ENCODE results near the gene CBY1. TPM values are rescaled to one million over a fixed set of nuclear protein-coding genes. Genes with fewer than 3 reads are reported as not detected.

CBY1 gene
- total RNA-seq, 1 donor from 2014 or later: 11.8 TPM

GRCh38 chr22:38715176-38715764 is 58.8 kb downstream of the CBY1 start:
- no peak for DNase-seq (ENCODE audit: extremely low spot score in 2 of 2)
- H3K27ac ChIP-seq: no peak overlapping the region
- TF ChIP-seq POLR2A (IDR thresholded peaks at IDR 0.05): no peak
- no peak for TF ChIP-seq CTCF (IDR thresholded peaks at IDR 0.05)
- no peak for TF ChIP-seq POLR2AphosphoS5 (IDR thresholded peaks at IDR 0.05; ENCODE audit: insufficient read depth in 1 of 2, low read depth in 1 of 2)
- intact Hi-C loops (cut with DNase I): no loop called here
- peaks cover 0 to 17% of the 10 kb centered on the region in 2 donors for H3K36me3 ChIP-seq
- no peaks in the 10 kb centered on the region for H3K9me3 ChIP-seq
- H3K27me3 ChIP-seq: no peaks in the 10 kb centered on the region
- no peak overlapping the region for H3K4me3 ChIP-seq
- peaks cover 54% of the 10 kb centered on the region for H3K4me1 ChIP-seq

GRCh38 chr22:38715852-38716251 is 59.4 kb downstream of the CBY1 start:
- no peak for TF ChIP-seq POLR2A (IDR thresholded peaks at IDR 0.05)
- TF ChIP-seq CTCF (IDR thresholded peaks at IDR 0.05): no peak
- no peak for TF ChIP-seq POLR2AphosphoS5 (IDR thresholded peaks at IDR 0.05; ENCODE audit: insufficient read depth in 1 of 2, low read depth in 1 of 2)
- Histone ChIP-seq H3K4me3 (no peak overlapping the region), H3K9me3 (no peaks in the 10 kb centered on the region), H3K27me3 (no peaks in the 10 kb centered on the region), H3K4me1 (peaks cover 49% of the 10 kb centered on the region), H3K27ac (no peak overlapping the region), H3K36me3 (peaks cover 0 to 20% of the 10 kb centered on the region in 2 donors)
- intact Hi-C loops (cut with DNase I): no loop called here
- DNase-seq (ENCODE audit: extremely low spot score in 2 of 2): no peak

GRCh38 chr22:38716271-38716670 is 59.8 kb downstream of the CBY1 start:
- Histone ChIP-seq H3K4me3 (no peak overlapping the region), H3K27me3 (no peaks in the 10 kb centered on the region), H3K4me1 (peaks cover 49% of the 10 kb centered on the region), H3K9me3 (no peaks in the 10 kb centered on the region), H3K27ac (no peak overlapping the region), H3K36me3 (peaks cover 0 to 22% of the 10 kb centered on the region in 2 donors)
- TF ChIP-seq POLR2AphosphoS5 (IDR thresholded peaks at IDR 0.05; ENCODE audit: insufficient read depth in 1 of 2, low read depth in 1 of 2) (no peak), CTCF (IDR thresholded peaks at IDR 0.05) (no peak), POLR2A (IDR thresholded peaks at IDR 0.05) (no peak)
- DNase-seq (ENCODE audit: extremely low spot score in 2 of 2): no peak
- intact Hi-C loops (cut with DNase I): no loop called here

- no peak for DNase-seq (ENCODE audit: extremely low spot score in 2 of 2)
- Histone ChIP-seq H3K27ac (no peak overlapping the region), H3K36me3 (peaks cover 0 to 27% of the 10 kb centered on the region in 2 donors), H3K27me3 (no peaks in the 10 kb centered on the region), H3K9me3 (no peaks in the 10 kb centered on the region), H3K4me1 (peaks cover 46% of the 10 kb centered on the region), H3K4me3 (no peak overlapping the region)
- intact Hi-C loops (cut with DNase I): no loop called here
- TF ChIP-seq CTCF (IDR thresholded peaks at IDR 0.05): no peak
Observed at GRCh38 chr22:38716826-38717225, 60.4 kb downstream of the CBY1 start.

- intact Hi-C loops (cut with DNase I): no loop called here
- peaks cover 0 to 32% of the 10 kb centered on the region in 2 donors for H3K36me3 ChIP-seq
- no peak for DNase-seq (ENCODE audit: extremely low spot score in 2 of 2)
Observed at GRCh38 chr22:38717244-38717643, 60.8 kb downstream of the CBY1 start.

More at GRCh38 chr22:38717244-38717643, 60.8 kb downstream of the CBY1 start:
- H3K4me1 ChIP-seq: peaks cover 42% of the 10 kb centered on the region
- H3K4me3 ChIP-seq: no peak overlapping the region
- H3K9me3 ChIP-seq: no peaks in the 10 kb centered on the region
- H3K27ac ChIP-seq: no peak overlapping the region
- TF ChIP-seq POLR2AphosphoS5 (IDR thresholded peaks at IDR 0.05; ENCODE audit: insufficient read depth in 1 of 2, low read depth in 1 of 2) (no peak), CTCF (IDR thresholded peaks at IDR 0.05) (no peak), POLR2A (IDR thresholded peaks at IDR 0.05) (no peak)
- H3K27me3 ChIP-seq: no peaks in the 10 kb centered on the region
